Measurements from ENCODE around the gene TMEM204.
"Not testable (repeated sequence)": the region's sequence is repeated elsewhere in the genome, so short reads cannot be mapped to it uniquely, and the experiment has no call there.

Gene TMEM204

DNA sequence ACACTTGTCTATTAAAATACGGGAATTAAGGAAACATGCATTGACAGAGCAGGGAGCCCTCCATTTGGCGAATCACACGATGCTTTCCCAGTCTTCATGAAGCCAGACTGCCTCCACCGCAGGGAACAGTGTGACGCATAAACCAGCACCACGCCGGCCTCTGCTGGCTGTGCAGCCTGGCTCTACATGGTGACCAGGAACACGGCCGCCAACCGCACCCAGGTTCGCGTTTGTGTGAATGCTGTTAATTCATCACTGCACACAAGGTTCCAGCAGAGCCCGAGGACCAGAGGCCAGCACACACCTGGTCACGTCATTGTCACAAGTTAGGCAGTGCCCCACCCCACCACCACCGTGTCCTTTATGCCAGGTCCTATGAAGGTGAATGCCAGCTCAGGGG, 26.7 kb downstream of the TMEM204 start:
- DNase-seq, result no peak

DNA sequence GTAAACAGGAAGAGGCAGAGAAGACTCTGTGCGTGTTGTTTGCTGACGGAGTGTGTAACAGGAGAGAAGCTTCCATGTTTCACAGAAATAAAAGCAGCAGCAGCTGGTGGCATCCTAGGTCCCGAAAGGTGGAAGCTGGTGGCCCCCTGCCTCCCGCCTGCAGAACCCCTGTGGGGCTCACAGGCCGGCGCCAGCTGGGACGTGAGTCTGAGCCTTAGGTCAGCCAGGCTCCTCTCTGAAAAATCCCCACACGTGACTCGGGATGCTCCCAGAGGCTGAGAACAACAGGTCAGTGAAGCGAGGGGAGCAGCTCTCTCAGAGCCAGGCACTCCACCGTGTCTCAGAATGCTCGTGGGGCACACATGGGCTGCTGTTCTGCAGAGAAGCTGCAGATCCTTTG, 27.4 kb downstream of the TMEM204 start:
- DNase-seq, result no peak

GRCh38 chr16:1561266-1561665, 27.8 kb downstream of the TMEM204 start:
- no peak for DNase-seq

DNA sequence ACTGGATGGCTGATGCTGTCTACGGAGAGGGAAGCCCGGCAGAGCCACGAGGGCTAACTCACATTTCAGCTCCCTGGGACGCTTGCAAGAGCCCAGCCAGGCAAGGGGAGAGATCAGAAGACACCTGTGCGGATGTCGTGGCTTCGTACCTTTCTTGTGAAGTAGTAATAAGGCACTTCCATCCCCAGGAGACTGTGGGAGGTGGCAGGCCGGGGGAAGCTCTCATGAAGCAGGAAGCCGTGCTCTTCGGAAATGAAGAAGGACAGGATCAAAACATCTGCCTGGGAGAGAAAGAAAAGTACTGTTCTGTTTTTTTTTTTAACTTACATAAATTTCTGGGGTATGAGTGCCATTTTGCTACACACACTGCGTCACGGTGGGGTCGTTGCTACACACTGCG, 28.4 kb downstream of the TMEM204 start:
- no peak for DNase-seq

GRCh38 chr16:1563786-1564185, 30.3 kb downstream of the TMEM204 start:
- DNase-seq, result no peak

GRCh38 chr16:1564325-1564724, 30.9 kb downstream of the TMEM204 start:
- no peak for DNase-seq

DNA sequence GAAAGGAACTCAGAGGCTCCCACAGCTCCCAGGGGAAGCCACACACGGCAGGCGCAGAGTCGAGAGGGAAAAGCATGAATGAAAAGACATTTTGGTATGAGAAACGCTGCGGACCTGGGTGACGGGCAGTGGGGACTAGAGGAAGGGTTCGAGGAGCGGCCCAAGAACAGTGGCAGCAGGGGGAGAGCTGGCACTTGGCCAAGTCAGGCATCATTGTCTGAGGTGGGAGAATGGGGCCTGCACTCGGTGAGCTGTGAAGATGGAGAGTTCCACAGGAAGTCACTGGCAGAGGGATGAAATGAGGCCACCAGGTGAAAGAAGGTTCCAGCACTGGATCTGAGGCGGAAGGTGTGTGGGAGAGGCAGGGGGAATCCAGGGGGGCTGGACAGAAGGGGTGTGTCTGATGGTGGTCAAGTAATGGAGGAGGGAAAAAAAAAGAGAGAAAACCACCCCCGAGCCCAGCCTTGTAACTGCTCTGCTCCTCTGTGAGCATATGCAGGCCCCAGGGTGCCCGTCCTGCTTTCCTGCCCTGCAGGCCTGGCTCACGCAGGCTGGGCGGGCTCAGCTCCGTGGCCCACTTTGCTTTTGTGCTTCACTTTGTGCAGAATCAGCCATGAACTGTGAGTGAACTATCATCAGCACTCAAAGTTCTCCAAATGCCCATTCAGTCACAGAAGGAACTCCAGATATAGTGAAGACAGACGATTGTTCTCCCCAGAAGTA, 31.8 kb downstream of the TMEM204 start:
- DNase-seq, result no peak

DNA sequence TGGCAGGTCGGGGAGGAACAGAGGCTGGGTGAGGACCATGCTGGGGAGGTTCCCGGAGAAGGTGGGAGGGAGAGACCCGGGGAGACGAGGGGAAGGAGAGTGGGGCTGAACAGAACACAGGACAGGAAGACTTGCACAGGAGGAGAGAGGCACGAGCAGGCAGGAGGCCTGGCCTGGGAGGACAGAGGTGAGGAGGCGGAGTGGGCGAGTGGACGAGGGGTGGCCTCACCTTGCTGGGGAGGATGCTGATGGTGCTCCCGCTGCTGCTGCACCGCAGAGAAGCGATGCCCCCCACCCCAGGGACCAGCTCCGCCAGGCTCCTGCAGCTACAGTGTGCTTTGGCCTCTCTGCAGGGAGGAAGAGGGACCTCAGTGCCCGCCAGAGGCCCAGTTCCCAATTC, 34.5 kb downstream of the TMEM204 start:
- DNase-seq, result no peak

DNA sequence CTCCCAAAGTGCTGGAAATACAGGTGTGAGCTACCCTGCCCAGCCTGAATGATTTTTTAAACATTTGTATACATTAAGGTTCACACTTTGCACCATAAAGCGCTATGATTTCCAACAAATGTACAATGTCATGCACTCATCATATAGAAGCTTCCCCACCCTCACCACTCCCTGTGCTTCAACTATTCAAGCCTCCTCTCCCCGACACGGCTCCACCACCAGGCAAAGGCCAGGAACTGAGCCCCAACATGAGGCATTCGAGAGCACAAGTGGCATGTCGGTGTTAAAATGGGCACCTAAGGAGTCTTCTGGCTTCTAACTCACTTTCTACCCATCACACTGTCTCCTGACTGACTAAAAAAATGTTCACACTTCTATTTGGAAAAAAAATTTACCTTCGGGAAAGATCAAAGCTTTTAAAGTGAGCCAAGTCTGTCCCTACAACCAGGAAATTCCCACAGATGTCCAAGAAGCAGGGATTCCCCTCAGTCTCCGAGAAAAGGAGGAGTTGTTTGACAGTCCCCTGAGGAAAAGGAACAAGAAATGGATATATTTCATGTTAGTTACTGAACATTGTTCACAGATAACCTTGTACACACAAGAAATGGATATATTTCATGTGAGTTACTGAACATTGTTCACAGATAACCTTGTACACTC, 37.7 kb downstream of the TMEM204 start:
- no peak for DNase-seq

- no peak for DNase-seq
Measured at GRCh38 chr16:1572673-1573072, 39.2 kb downstream of the TMEM204 start.

DNA sequence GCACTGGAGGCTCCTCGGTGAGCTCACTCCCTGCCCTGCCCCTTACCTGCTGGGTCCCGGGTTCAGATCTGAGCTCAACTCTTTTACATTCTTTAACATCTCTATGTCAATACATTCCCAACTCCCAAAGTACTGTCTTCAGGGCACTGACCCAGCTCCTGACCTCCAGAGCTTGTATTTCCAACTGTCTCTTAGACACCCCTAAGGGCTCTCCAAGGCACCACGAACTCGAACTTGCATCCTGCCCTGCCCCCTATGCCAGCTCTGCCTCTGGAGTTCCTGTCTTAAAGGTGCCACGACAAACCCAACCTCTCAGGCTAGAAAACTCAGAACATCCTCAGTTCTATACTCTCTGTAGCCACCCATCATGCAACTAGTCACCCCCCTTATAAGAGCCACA, 39.8 kb downstream of the TMEM204 start:
- DNase-seq, result no peak

- no peak for DNase-seq
Measured at GRCh38 chr16:1575578-1575977, 42.1 kb downstream of the TMEM204 start.

DNA sequence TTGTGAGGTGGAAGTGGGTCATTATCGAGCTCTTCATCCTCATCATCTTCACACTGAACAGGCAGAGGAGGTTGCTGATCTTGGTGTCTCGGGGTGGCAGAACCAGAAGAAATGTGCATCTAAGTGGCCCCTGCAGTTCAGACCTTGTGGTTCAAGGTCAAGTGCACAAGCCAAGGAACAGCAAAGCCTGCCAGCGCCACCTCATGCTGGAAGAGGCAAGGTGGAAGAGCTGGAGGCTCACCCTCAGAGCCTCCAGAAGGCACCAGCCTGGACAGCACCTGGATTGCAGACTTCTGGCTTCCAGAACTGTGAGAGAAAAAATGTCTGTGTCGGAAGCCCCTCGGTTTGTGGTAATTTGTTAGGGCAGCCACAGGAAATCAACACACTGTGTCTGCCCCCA, 45.7 kb downstream of the TMEM204 start:
- DNase-seq, result no peak

GRCh38 chr16:1580256-1580655, 46.8 kb downstream of the TMEM204 start:
- DNase-seq, result no peak

DNA sequence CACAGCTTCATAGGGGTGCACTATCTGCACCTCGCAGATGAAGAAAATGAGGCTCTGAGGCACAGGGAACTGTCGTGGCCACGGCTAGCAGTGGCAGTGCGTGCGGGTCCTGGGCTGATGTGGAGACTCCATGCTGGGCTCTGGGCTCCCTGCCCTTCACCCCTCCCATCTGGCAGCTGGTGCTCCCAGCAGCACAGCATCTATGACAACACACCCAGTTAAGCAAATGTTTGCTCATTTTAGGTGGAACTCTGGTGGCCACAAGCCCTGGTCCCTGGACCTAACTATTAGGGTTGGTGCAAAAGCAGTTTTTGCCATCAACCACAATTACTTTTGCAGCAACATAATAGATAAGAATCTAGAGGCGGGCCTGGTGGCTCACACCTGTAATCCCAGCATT, 47.5 kb downstream of the TMEM204 start:
- no peak for DNase-seq

- no peak for DNase-seq
Measured at GRCh38 chr16:1581804-1582203, 48.3 kb downstream of the TMEM204 start.

DNA sequence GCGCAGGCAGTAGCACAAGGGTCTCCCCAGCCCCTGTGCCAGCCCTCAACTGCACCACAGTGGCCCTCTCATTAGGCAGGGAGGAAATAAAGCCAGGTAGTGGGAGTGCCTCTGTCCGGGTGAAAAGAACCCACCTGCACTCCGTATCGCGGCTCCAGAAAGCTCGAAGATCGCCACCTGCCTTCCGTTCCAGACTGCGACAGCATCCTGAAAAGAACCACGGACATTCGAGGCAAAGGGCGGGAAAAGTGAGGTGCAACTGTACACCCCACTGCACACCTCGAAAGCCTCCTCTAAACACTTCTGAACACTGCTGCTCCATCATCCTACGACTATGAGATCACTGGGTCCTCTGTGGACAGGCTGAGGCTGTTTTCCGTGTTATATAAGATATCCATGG, 49.7 kb downstream of the TMEM204 start:
- no peak for DNase-seq

DNA sequence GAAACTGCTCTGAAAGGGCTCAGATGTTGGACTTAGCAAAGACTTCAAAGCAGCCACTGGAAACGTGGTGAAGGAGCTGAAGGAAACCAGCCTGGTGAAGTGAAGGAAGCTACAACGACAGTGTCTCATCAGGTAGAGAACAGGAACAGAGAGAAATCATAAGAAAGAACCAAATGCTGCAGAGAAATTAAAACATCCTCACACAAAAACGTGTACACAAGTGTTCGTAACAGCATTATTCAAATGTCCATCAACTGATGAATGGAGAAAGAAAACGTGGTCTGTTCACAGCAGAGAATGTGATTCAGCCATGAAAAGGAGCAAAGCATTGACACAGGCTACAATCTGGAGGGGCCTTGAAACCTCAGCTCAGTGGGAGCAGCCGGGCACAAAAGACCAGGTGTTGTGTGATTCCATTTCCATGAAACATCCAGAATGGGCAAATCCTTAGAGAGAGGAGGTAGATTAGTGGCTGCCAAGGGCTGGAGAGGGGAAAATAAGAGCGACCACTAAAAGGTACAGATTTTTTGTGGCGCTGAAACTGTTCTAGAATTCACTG, 51.5 kb downstream of the TMEM204 start:
- DNase-seq, result no peak

DNA sequence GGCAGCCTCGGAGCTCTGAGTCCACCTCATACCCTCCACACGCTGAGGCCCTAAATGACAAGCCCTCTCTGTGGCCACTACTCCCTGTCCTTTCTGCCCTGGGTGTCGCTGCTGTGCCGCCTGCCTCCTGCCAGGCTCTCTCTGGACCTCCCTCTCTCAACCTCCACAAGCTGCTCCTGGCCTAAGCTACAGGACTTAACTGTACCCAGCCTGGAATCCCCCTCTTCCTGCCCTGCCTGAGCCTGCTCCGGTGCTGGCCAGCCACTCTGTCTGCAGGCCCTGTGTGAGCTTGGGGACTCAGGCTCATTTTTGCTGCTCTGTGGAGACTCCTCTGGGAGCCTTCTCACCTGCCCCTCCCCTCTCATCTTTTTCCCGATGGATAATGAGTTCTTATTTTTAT, 56.9 kb downstream of the TMEM204 start:
- no peak for DNase-seq

DNA sequence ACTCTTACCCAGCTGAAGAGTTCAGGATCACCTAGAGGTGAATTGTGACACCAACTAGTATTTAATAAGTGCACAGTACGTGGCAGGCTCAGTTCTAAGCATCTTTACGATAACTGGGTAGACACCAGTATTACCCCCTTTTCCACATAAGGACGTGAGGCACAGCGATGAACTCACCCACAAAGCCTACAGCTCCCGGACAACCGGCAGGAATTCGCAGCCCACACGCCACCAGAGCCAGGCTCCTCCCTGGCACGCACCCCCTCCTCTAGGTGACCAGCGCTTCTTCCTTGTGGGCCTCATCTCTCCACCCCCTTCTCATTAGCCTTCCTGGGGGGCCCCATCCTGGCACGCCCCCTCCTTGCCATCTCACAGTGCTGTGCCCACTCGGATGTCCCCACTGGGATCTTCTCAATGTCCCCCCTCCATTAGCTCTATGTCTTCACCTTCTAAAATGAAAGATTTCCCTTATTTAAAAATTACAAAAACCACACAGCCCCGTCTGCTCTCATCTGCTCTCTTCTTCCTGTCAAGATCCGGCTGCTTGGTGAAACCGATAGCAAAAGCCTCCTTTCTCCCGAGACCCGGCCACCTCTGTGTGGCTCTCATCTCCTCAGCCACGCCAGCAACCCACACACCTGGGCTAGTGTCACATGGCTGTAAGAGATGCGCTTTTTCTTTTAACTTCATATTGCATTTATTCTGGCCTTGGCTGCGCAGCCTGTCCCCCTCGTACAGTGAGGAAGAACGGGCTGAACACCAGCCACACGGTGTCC, 57.7 kb downstream of the TMEM204 start:
- DNase-seq, result no peak

DNA sequence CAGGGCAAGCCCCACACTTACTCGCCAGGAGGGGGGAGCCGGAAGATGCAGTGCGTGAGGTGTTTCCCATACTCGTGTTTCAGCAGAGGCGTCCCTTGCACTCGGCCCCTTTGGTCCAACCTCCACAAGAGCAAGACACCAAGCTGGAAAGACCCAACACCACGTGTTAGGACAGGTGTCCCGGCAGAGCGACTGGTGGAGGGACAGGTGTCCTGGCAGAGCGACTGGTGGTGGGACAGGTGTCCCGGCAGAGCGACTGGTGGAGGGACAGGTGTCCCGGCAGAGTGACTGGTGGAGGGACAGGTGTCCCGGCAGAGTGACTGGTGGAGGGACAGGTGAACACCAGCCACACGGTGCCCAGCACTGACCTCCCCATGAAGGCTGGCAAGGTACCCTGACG, 59.0 kb downstream of the TMEM204 start:
- DNase-seq, result no peak

GRCh38 chr16:1595511-1595910, 62.0 kb downstream of the TMEM204 start:
- DNase-seq, result not testable (repeated sequence)

GRCh38 chr16:1596516-1596915, 63.0 kb downstream of the TMEM204 start:
- DNase-seq, result no peak

DNA sequence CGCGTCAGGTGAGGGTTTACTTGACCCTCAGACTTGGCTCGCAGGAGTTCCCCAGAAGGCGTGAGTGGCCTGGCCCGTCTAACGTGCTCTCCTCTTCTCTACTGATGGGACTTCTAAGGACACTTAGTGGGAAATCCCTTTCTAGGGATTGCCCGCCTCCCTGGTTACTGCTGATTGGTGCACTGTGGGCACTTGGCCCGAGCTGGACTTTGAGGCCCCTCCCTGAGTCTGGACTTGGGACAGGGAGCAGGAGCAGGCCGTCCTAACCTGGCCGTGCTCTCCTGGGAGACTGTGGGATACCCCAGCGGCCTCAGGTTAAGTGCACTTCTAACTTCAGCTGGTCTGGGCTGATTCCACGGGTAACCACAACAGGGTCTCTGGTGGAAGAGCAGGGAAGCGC, 63.7 kb downstream of the TMEM204 start:
- DNase-seq, result no peak
